ENCODE results near the gene PCDHB5.
"Not testable (repeated sequence)": the region's sequence is repeated elsewhere in the genome, so short reads cannot be mapped to it uniquely, and the experiment has no call there.

DNA sequence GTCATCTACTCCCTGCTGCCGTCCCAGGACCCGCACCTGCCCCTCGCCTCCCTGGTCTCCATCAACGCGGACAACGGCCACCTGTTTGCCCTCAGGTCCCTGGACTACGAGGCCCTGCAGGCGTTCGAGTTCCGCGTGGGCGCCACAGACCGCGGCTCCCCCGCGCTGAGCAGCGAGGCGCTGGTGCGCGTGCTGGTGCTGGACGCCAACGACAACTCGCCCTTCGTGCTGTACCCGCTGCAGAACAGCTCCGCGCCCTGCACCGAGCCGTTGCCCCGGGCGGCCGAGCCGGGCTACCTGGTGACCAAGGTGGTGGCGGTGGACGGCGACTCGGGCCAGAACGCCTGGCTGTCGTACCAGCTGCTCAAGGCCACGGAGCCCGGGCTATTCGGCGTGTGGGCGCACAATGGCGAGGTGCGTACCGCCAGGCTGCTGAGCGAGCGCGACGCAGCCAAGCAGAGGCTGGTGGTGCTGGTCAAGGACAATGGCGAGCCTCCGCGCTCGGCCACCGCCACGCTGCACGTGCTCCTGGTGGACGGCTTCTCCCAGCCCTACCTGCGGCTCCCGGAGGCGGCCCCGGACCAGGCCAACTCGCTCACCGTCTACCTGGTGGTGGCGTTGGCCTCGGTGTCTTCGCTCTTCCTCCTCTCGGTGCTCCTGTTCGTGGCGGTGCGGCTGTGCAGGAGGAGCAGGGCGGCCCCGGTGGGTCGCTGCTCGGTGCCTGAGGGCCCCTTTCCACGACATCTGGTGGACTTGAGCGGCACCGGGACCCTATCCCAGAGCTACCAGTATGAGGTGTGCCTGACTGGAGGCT is 39.5 kb downstream of the PCDHB5 start:
- TF ChIP-seq POLR2A (IDR thresholded peaks at IDR 0.05; ENCODE audit: low read depth, low read length); MAFK (IDR thresholded peaks at IDR 0.05; ENCODE audit: low read depth, low read length); RCOR1 (IDR thresholded peaks at IDR 0.05; ENCODE audit: insufficient replicate concordance, low read length); CHD1 (IDR thresholded peaks at IDR 0.05; ENCODE audit: low read depth, low read length): not testable (repeated sequence)
- TF ChIP-seq, protein P1, sequence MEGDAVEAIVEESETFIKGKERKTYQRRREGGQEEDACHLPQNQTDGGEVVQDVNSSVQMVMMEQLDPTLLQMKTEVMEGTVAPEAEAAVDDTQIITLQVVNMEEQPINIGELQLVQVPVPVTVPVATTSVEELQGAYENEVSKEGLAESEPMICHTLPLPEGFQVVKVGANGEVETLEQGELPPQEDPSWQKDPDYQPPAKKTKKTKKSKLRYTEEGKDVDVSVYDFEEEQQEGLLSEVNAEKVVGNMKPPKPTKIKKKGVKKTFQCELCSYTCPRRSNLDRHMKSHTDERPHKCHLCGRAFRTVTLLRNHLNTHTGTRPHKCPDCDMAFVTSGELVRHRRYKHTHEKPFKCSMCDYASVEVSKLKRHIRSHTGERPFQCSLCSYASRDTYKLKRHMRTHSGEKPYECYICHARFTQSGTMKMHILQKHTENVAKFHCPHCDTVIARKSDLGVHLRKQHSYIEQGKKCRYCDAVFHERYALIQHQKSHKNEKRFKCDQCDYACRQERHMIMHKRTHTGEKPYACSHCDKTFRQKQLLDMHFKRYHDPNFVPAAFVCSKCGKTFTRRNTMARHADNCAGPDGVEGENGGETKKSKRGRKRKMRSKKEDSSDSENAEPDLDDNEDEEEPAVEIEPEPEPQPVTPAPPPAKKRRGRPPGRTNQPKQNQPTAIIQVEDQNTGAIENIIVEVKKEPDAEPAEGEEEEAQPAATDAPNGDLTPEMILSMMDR (conservative IDR thresholded peaks at IDR 0.05; ENCODE audit: low read depth, low read length), result not testable (repeated sequence)
